Measurements from ENCODE around the gene PCDHGA5.
A peak's percentile ranks its signal among the peaks of the same experiment; 100 is the strongest.
"Not testable (repeated sequence)": the region's sequence is repeated elsewhere in the genome, so short reads cannot be mapped to it uniquely, and the experiment has no call there.

The PCDHGA5 gene

DNA sequence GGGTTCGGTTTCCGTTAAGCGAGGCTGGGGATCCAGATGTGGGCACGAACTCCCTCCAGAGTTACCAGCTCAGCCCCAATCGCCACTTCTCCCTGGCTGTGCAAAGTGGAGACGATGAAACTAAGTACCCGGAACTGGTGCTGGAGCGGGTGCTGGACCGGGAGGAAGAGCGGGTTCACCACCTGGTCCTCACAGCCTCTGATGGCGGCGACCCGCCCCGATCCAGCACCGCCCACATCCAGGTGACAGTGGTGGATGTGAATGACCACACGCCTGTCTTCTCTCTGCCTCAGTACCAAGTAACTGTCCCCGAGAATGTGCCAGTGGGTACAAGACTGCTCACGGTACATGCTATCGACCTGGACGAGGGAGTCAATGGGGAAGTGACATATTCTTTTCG, 19.4 kb downstream of the PCDHGA5 start:
- Mint-ChIP-seq H3K4me1 (no peaks in the 10 kb centered on the region), H3K4me3 (peak overlapping the region; percentile 52), H3K36me3 (ENCODE audit: insufficient read depth) (peaks cover 3% of the 10 kb centered on the region), H3K9me3 (peaks cover 14% of the 10 kb centered on the region), H3K27me3 (peaks cover 52% of the 10 kb centered on the region), H3K27ac (ENCODE audit: low read depth) (no peak overlapping the region)
- ATAC-seq (replicated peaks; ENCODE audit: extremely low read depth, poor library complexity, severe bottlenecking) (no peak), DNase-seq (ENCODE audit: low spot score in 2 of 2) (no peak)

DNA sequence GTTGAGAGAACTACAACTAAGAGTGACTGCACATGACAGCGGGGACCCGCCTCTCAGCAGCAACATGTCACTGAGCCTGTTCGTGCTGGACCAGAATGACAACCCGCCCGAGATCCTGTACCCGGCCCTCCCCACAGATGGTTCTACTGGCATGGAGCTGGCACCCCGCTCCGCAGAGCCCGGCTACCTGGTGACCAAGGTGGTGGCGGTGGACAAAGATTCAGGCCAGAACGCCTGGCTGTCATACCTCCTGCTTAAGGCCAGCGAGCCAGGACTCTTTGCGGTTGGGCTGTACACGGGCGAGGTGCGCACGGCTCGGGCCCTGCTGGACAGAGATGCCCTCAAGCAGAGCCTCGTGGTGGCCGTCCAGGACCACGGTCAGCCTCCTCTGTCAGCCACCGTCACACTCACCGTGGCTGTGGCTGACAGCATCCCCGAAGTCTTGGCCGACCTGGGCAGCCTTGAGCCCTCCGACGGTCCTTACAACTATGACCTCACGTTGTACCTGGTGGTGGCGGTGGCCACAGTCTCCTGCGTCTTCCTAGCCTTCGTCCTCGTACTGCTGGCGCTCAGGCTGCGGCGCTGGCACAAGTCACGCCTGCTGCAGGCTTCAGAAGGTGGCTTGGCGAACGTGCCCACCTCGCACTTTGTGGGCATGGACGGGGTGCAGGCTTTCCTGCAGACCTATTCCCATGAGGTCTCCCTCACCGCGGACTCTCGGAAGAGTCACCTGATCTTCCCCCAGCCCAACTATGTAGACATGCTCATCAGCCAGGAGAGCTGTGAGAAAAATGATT, 20.7 kb downstream of the PCDHGA5 start:
- no peaks in the 10 kb centered on the region for H3K4me1 Mint-ChIP-seq
- H3K4me3 Mint-ChIP-seq = no peak overlapping the region
- H3K36me3 Mint-ChIP-seq (ENCODE audit: insufficient read depth) = peaks cover 3% of the 10 kb centered on the region
- no peak for ATAC-seq (replicated peaks; ENCODE audit: extremely low read depth, poor library complexity, severe bottlenecking)
- DNase-seq (ENCODE audit: low spot score in 2 of 2) = no peak
- H3K27ac Mint-ChIP-seq (ENCODE audit: low read depth) = no peak overlapping the region
- H3K27me3 Mint-ChIP-seq = peaks cover 62% of the 10 kb centered on the region
- peaks cover 14% of the 10 kb centered on the region for H3K9me3 Mint-ChIP-seq

DNA sequence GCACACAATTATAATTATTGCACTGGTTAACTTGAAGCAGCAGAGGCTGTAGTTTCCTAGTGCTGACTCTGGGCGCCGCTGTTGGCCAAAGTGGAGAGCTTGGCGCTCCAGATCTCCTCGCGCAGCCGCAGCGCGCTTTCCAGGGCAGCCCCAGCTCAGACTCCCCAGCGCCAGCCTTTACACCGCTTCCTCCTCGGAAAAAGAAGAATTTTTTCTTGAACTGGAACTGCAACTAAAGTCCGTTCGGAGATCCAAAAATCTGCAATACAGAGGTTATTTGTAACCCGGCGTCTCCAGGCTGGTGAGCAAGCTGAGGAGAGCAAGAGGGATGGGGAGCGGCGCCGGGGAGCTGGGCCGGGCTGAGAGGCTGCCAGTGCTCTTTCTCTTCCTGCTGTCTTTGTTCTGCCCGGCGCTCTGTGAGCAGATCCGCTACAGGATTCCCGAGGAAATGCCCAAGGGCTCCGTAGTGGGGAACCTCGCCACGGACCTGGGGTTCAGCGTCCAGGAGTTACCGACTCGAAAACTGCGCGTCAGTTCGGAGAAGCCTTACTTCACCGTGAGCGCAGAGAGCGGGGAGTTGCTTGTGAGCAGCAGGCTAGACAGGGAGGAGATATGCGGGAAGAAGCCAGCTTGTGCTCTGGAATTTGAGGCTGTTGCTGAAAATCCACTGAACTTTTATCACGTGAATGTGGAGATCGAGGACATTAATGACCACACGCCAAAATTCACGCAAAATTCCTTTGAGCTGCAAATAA, 23.8 kb downstream of the PCDHGA5 start, which contains the start of gene PCDHGB4:
TSS of gene PCDHGB4 (plus strand) at position 142 of the 755 bp plus-strand sequence. CDS start at position 329, 187 bp downstream.
- not testable (repeated sequence) for H3K36me3 Mint-ChIP-seq (ENCODE audit: insufficient read depth); H3K4me3 Mint-ChIP-seq; H3K4me1 Mint-ChIP-seq; DNase-seq (ENCODE audit: low spot score in 2 of 2); H3K27ac Mint-ChIP-seq (ENCODE audit: low read depth)
- Mint-ChIP-seq H3K9me3 (peaks cover 24% of the 10 kb centered on the region), H3K27me3 (peaks cover 79% of the 10 kb centered on the region)
- peak; percentile 19 for ATAC-seq (replicated peaks; ENCODE audit: extremely low read depth, poor library complexity, severe bottlenecking)

DNA sequence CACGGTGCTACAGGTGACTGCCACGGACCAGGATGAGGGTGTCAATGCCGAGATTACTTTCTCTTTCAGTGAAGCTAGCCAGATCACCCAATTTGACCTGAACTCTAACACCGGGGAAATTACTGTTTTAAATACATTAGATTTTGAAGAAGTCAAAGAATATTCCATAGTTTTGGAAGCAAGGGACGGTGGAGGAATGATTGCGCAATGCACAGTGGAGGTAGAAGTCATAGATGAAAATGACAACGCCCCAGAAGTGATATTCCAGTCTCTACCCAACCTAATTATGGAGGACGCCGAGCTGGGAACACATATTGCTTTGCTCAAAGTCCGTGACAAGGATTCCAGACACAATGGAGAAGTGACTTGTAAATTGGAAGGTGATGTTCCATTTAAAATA, 24.7 kb downstream of the PCDHGA5 start:
- Mint-ChIP-seq H3K36me3 (ENCODE audit: insufficient read depth) (peaks cover 2% of the 10 kb centered on the region), H3K4me1 (no peaks in the 10 kb centered on the region), H3K27ac (ENCODE audit: low read depth) (no peak overlapping the region), H3K4me3 (no peak overlapping the region), H3K9me3 (peaks cover 25% of the 10 kb centered on the region), H3K27me3 (peaks cover 73% of the 10 kb centered on the region)
- DNase-seq (ENCODE audit: low spot score in 2 of 2) = no peak
- ATAC-seq (replicated peaks; ENCODE audit: extremely low read depth, poor library complexity, severe bottlenecking) = no peak

DNA sequence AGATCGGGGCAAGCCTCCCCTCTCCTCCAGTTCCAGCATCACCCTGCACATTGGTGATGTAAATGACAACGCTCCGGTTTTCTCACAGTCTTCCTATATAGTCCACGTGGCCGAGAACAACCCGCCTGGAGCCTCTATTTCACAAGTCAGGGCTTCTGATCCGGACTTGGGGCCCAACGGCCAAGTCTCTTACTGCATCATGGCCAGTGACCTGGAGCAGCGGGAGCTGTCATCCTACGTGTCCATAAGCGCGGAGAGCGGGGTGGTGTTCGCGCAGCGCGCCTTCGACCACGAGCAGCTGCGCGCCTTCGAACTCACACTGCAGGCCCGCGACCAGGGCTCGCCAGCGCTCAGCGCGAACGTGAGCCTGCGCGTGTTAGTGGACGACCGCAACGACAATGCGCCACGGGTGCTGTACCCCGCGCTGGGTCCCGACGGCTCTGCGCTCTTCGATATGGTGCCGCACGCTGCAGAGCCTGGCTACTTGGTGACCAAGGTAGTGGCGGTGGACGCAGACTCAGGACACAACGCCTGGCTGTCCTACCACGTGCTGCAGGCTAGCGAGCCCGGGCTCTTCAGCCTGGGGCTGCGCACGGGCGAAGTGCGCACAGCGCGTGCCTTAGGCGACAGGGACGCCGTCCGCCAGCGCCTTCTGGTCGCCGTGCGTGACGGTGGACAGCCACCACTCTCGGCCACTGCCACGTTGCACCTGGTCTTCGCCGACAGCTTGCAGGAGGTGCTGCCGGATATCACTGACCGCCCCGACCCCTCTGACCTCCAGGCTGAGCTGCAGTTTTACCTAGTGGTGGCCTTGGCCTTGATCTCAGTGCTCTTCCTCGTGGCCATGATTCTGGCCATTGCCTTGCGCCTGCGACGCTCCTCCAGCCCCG, 25.4 kb downstream of the PCDHGA5 start:
- Mint-ChIP-seq H3K27ac (ENCODE audit: low read depth) (no peak overlapping the region), H3K9me3 (peaks cover 25% of the 10 kb centered on the region), H3K4me3 (no peak overlapping the region), H3K27me3 (peaks cover 66% of the 10 kb centered on the region), H3K4me1 (no peaks in the 10 kb centered on the region), H3K36me3 (ENCODE audit: insufficient read depth) (peaks cover 2% of the 10 kb centered on the region)
- no peak for ATAC-seq (replicated peaks; ENCODE audit: extremely low read depth, poor library complexity, severe bottlenecking)
- no peak for DNase-seq (ENCODE audit: low spot score in 2 of 2)

DNA sequence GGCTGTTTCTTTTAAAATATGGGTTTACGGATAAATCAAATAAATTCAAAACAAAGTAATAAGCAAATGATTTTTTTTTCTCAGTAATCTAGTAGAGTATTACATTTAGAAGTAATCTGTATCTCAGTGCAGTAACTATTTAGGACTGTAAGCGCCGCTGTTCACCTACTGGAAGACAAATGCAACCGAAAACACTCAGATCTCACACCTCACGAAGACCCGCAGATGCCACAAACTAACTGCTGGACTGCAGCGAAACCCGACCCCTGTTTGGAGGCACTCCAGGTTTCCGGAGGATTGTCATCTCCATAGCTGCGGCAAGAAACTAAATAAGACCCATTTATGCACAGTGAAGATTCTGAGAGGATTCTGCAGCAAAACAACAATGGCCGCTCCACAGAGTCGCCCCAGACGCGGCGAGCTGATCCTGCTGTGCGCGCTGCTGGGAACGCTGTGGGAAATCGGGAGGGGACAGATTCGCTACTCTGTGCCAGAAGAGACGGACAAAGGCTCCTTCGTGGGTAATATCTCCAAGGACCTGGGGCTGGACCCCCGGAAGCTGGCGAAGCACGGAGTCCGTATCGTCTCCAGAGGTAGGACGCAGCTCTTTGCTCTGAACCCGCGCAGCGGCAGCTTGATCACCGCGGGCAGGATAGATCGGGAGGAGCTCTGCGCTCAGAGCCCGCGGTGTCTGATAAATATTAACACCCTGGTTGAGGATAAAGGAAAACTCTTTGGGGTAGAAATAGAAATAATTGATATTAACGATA, 28.7 kb downstream of the PCDHGA5 start, which contains the start of gene PCDHGA8:
TSS of gene PCDHGA8 (plus strand) at position 205 of the 770 bp plus-strand sequence. CDS start at position 386, 181 bp downstream.
- Mint-ChIP-seq H3K36me3 (ENCODE audit: insufficient read depth) (peaks cover 2% of the 10 kb centered on the region), H3K4me1 (no peaks in the 10 kb centered on the region), H3K27me3 (peaks cover 69% of the 10 kb centered on the region), H3K9me3 (peaks cover 15% of the 10 kb centered on the region), H3K27ac (ENCODE audit: low read depth) (no peak within 1 kb of the TSS), H3K4me3 (no peak within 1 kb of the TSS)
- ATAC-seq (replicated peaks; ENCODE audit: extremely low read depth, poor library complexity, severe bottlenecking) = no peak
- no peak for DNase-seq (ENCODE audit: low spot score in 2 of 2)

DNA sequence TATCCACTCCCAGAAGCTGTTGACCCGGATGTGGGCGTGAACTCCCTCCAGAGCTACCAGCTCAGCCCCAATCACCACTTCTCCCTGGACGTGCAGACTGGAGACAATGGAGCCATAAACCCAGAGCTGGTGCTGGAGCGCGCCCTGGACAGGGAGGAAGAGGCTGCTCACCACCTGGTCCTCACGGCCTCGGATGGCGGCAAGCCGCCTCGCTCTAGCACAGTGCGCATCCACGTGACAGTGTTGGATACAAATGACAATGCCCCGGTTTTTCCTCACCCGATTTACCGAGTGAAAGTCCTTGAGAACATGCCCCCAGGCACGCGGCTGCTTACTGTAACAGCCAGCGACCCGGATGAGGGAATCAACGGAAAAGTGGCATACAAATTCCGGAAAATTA, 29.3 kb downstream of the PCDHGA5 start:
- Mint-ChIP-seq H3K27me3 (peaks cover 67% of the 10 kb centered on the region), H3K36me3 (ENCODE audit: insufficient read depth) (peaks cover 2% of the 10 kb centered on the region), H3K27ac (ENCODE audit: low read depth) (no peak overlapping the region), H3K4me3 (no peak overlapping the region), H3K9me3 (peaks cover 15% of the 10 kb centered on the region), H3K4me1 (no peaks in the 10 kb centered on the region)
- no peak for DNase-seq (ENCODE audit: low spot score in 2 of 2)
- ATAC-seq (replicated peaks; ENCODE audit: extremely low read depth, poor library complexity, severe bottlenecking) = no peak

DNA sequence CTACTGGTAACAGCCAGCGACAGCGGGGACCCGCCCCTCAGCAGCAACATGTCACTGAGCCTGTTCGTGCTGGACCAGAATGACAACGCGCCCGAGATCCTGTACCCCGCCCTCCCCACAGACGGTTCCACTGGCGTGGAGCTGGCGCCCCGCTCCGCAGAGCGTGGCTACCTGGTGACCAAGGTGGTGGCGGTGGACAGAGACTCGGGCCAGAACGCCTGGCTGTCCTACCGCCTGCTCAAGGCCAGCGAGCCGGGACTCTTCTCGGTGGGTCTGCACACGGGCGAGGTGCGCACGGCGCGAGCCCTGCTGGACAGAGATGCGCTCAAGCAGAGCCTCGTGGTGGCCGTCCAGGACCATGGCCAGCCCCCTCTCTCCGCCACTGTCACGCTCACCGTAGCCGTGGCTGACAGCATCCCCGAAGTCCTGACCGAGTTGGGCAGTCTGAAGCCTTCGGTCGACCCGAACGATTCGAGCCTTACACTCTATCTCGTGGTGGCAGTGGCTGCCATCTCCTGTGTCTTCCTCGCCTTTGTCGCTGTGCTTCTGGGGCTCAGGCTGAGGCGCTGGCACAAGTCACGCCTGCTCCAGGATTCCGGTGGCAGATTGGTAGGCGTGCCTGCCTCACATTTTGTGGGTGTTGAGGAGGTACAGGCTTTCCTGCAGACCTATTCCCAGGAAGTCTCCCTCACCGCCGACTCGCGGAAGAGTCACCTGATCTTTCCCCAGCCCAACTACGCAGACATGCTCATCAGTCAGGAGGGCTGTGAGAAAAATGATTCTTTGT, 30.6 kb downstream of the PCDHGA5 start:
- not testable (repeated sequence) for H3K4me1 Mint-ChIP-seq; DNase-seq (ENCODE audit: low spot score in 2 of 2); H3K4me3 Mint-ChIP-seq; H3K27ac Mint-ChIP-seq (ENCODE audit: low read depth); H3K36me3 Mint-ChIP-seq (ENCODE audit: insufficient read depth); ATAC-seq (replicated peaks; ENCODE audit: extremely low read depth, poor library complexity, severe bottlenecking)
- H3K9me3 Mint-ChIP-seq = peaks cover 11% of the 10 kb centered on the region
- H3K27me3 Mint-ChIP-seq = peaks cover 57% of the 10 kb centered on the region

DNA sequence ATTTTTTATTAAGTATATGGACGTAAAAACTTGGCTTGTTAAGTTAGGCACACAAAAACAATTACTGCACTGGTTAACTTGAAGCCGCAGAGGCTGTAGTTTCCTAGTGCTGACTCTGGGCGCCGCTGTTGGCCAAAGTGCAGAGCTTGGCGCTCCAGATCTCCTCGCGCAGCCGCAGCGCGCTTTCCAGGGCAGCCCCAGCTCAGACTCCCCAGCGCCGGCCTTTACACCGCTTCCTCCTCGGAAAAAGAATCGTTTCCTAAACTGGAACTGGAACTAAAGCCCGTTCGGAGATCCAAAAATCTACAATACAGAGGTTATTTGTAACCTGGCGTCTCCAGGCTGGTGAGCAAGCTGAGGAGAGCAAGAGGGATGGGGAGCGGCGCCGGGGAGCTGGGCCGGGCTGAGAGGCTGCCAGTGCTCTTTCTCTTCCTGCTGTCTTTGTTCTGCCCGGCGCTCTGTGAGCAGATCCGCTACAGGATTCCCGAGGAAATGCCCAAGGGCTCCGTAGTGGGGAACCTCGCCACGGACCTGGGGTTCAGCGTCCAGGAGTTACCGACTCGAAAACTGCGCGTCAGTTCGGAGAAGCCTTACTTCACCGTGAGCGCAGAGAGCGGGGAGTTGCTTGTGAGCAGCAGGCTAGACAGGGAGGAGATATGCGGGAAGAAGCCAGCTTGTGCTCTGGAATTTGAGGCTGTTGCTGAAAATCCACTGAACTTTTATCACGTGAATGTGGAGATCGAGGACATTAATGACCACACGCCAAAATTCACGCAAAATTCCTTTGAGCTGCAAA, 34.0 kb downstream of the PCDHGA5 start, which contains the start of gene PCDHGB5:
TSS of gene PCDHGB5 (plus strand) at position 192 of the 796 bp plus-strand sequence. CDS start at position 373, 181 bp downstream.
- peak; percentile 46 for ATAC-seq (replicated peaks; ENCODE audit: extremely low read depth, poor library complexity, severe bottlenecking)
- H3K27ac Mint-ChIP-seq (ENCODE audit: low read depth); H3K4me1 Mint-ChIP-seq; H3K4me3 Mint-ChIP-seq; H3K9me3 Mint-ChIP-seq; H3K36me3 Mint-ChIP-seq (ENCODE audit: insufficient read depth); DNase-seq (ENCODE audit: low spot score in 2 of 2): not testable (repeated sequence)
- H3K27me3 Mint-ChIP-seq = peaks cover 55% of the 10 kb centered on the region

DNA sequence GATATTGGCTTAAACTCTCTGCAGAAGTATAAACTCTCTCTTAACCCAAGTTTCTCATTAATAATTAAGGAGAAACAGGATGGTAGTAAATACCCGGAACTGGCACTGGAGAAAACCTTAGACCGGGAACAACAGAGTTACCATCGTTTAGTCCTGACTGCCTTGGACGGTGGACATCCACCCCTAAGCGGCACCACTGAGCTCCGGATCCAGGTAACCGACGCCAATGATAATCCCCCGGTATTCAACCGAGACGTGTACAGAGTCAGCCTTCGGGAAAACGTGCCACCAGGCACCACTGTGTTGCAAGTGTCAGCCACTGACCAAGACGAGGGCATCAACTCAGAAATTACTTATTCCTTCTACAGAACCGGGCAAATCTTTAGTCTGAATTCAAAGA, 34.6 kb downstream of the PCDHGA5 start:
- Mint-ChIP-seq H3K27ac (ENCODE audit: low read depth) (no peak overlapping the region), H3K4me3 (no peak overlapping the region), H3K27me3 (peaks cover 61% of the 10 kb centered on the region), H3K36me3 (ENCODE audit: insufficient read depth) (no peaks in the 10 kb centered on the region), H3K4me1 (no peaks in the 10 kb centered on the region), H3K9me3 (peaks cover 6% of the 10 kb centered on the region)
- DNase-seq (ENCODE audit: low spot score in 2 of 2) = no peak
- ATAC-seq (replicated peaks; ENCODE audit: extremely low read depth, poor library complexity, severe bottlenecking) = no peak

Data from central memory CD8-positive, alpha-beta T cell (primary cell).